Endothelial cell of umbilical vein (primary cell): ENCODE measurements around the gene OR5T2. TPM values are rescaled to one million over a fixed set of nuclear protein-coding genes. Genes with fewer than 3 reads are reported as not detected.

Source experiments
- BruUV-seq: library from RNA; stranded (reverse); fragments of 400-500 nt; replicated peaks from 2 replicates; lab custom pipeline; 2021; lab: Mats Ljungman, UMichigan
- CTCF ChIA-PET: fragments of 300-600, 350-600 bp; sonication (Branson Sonifier 250); formaldehyde crosslinking; loops from one replicate; lab custom pipeline; 2021; ENCODE audit warnings: antibody characterized with exemption, inconsistent platforms; lab: Charles Lee
- POLR2A ChIA-PET: fragments of 300-600, 350-600 bp; sonication (Branson Sonifier 250); formaldehyde crosslinking; loops from one replicate; lab custom pipeline; 2021; ENCODE audit warnings: antibody characterized with exemption, inconsistent platforms; lab: Charles Lee
- DNase-seq: peaks from one replicate; pipeline ENCODE4 v3.0.0-alpha.2; 2011; ENCODE audit warnings: low read depth, low spot score
- FAIRE-seq: peaks from 2 replicates; lab custom pipeline; 2011; peaks lifted over from hg19 to GRCh38; lab: Jason Lieb, UNC
- H2AFZ ChIP-seq: 2 replicates; pipeline ENCODE4 v1.6.0; 2012; ENCODE audit warnings: low read depth, low read length, control low read depth, inconsistent platforms
- H3K27ac ChIP-seq: 2 replicates; pipeline ENCODE4 v1.5.1; 2011; ENCODE audit warnings: low read depth, mild to moderate bottlenecking, control low read depth, low read length, moderate library complexity; ENCODE audit not compliant: insufficient read depth
- H3K27me3 ChIP-seq, 2 experiments: 2 replicates each; pipeline versions ENCODE4 v1.6.0 to v1.6.1; 2011; ENCODE audit warnings: low read length in 2 of 2, mixed read lengths in 1 of 2; ENCODE audit not compliant: control insufficient read depth in 2 of 2, insufficient read depth in 2 of 2
- H3K36me3 ChIP-seq, 2 experiments: 2 replicates in 1 of 2; 3 replicates in 1 of 2; pipeline ENCODE4 v1.5.1; 2011; ENCODE audit warnings: low read length in 2 of 2, mild to moderate bottlenecking in 1 of 2, moderate library complexity in 1 of 2; ENCODE audit not compliant: control insufficient read depth in 2 of 2, insufficient read depth in 2 of 2; ENCODE audit errors: extremely low read depth in 1 of 2
- H3K4me1 ChIP-seq: 3 replicates; pipeline ENCODE4 v1.5.1; 2011; ENCODE audit warnings: mild to moderate bottlenecking, low read length; ENCODE audit not compliant: control insufficient read depth, insufficient read depth; ENCODE audit errors: extremely low read depth
- H3K4me2 ChIP-seq: 2 replicates; pipeline ENCODE4 v1.6.1; 2011; ENCODE audit warnings: low read length, control low read depth, mixed read lengths; ENCODE audit not compliant: insufficient read depth
- H3K4me3 ChIP-seq, 3 experiments: fragments of 200-600 bp in 1 of 3; sonication (generic), shearing (Covaris generic) in 1 of 3; replicated peaks in 1 of 3; 2 replicates each; pipeline ENCODE4 v1.5.1; 2011 to 2016; ENCODE audit warnings: control low read depth in 3 of 3, low read length in 3 of 3, mild to moderate bottlenecking in 2 of 3, inconsistent platforms in 1 of 3, low read depth in 1 of 3, moderate library complexity in 1 of 3; ENCODE audit not compliant: insufficient read depth in 1 of 3
- H3K79me2 ChIP-seq: 2 replicates; pipeline ENCODE4 v1.6.0; 2012; ENCODE audit warnings: low read length, inconsistent platforms; ENCODE audit not compliant: control insufficient read depth, insufficient read depth
- H3K9ac ChIP-seq: replicated peaks from 2 replicates; pipeline ENCODE3; 2011; ENCODE audit warnings: low read length, control low read depth; ENCODE audit not compliant: insufficient read depth; ENCODE audit errors: extremely low read depth
- H3K9me1 ChIP-seq: replicated peaks from 3 replicates; pipeline ENCODE4 v1.6.0; 2011; ENCODE audit warnings: mild to moderate bottlenecking, low read length; ENCODE audit not compliant: control insufficient read depth, insufficient read depth; ENCODE audit errors: extremely low read depth
- H3K9me3 ChIP-seq: replicated peaks from 2 replicates; pipeline ENCODE4 v1.5.1; 2012; ENCODE audit warnings: low read length, inconsistent platforms; ENCODE audit not compliant: control insufficient read depth, insufficient read depth
- H4K20me1 ChIP-seq: replicated peaks from 2 replicates; pipeline ENCODE3; 2011; ENCODE audit warnings: mild to moderate bottlenecking, low read length; ENCODE audit not compliant: control insufficient read depth, insufficient read depth; ENCODE audit errors: extremely low read depth
- CTCF ChIP-seq, 2 donors: IDR thresholded peaks; 1 replicate in 1 of 2; 2 replicates in 1 of 2; pipeline ENCODE4 v1.5.1; 2011; ENCODE audit warnings: low read length in 2 of 2, mild to moderate bottlenecking in 2 of 2, moderate library complexity in 2 of 2, control low read depth in 1 of 2, inconsistent platforms in 1 of 2, low read depth in 1 of 2; ENCODE audit not compliant: insufficient read depth in 1 of 2; ENCODE audit errors: extremely low read depth in 1 of 2
- EZH2 ChIP-seq: IDR thresholded peaks from 2 replicates; pipeline ENCODE4 v1.6.1; 2012; ENCODE audit warnings: borderline replicate concordance, low read depth, mild to moderate bottlenecking, moderate library complexity, low read length, inconsistent platforms; ENCODE audit not compliant: severe bottlenecking
- FOS ChIP-seq: IDR thresholded peaks from 2 replicates; pipeline ENCODE4 v1.6.1; 2011; ENCODE audit warnings: mild to moderate bottlenecking, low read length, moderate library complexity, borderline replicate concordance; ENCODE audit not compliant: insufficient read depth
- GATA2 ChIP-seq: IDR thresholded peaks from 2 replicates; pipeline ENCODE4 v1.7.0; 2011; ENCODE audit warnings: low read depth, mild to moderate bottlenecking, moderate library complexity, mixed read lengths, low read length; ENCODE audit not compliant: insufficient read length, insufficient read depth
- JUN ChIP-seq: IDR thresholded peaks from 2 replicates; pipeline ENCODE4 v1.6.1; 2011; ENCODE audit warnings: borderline replicate concordance, low read depth; ENCODE audit not compliant: insufficient read length, insufficient read depth
- MYC ChIP-seq: IDR thresholded peaks from one replicate; pipeline ENCODE4 v1.6.1; 2011; ENCODE audit warnings: mild to moderate bottlenecking, low read depth, low read length
- POLR2A ChIP-seq: IDR thresholded peaks from 2 replicates; pipeline ENCODE4 v1.6.1; 2012; ENCODE audit warnings: low read depth, mild to moderate bottlenecking, control low read depth, low read length
- POLR2AphosphoS5 ChIP-seq: IDR thresholded peaks from 2 replicates; pipeline ENCODE4 v1.6.1; 2012; ENCODE audit warnings: low read depth, mild to moderate bottlenecking, control low read depth, low read length, moderate library complexity; ENCODE audit not compliant: insufficient read depth
- dilution Hi-C: fragments of 300-500 bp; cut with MboI; formaldehyde crosslinking; loops from one replicate; pipeline ENCODE4 v1.15.0; 2019; ENCODE audit warnings: low sequenced_read_pairs; ENCODE audit not compliant: extremely low pct_ligation_motif_present
- intact Hi-C: fragments of 100-400 bp; cut with micrococcal nuclease; formaldehyde crosslinking; loops from one replicate; pipeline ENCODE4 v1.10.0; 2022
- polyA plus RNA-seq, 4 experiments: library from polyadenylated mRNA; depleted of rRNA in 3 of 4; stranded (reverse) in 3 of 4; unstranded in 1 of 4; fragments of >200 nt; gene quantifications; 2 replicates each; pipeline versions ENCODE4 v1.2.1 to v1.2.3, GENCODE V29; 2011 to 2012; ENCODE audit warnings: missing spikeins in 1 of 4
- total RNA-seq: library from RNA; stranded (reverse); gene quantifications from 2 replicates; pipeline ENCODE4 v1.2.3, GENCODE V29; 2021
- TF ChIP-seq, protein P1 (sequence below): IDR thresholded peaks from 2 replicates; pipeline ENCODE4 v1.6.1; 2011; ENCODE audit not compliant: insufficient read depth, insufficient read length

Gene OR5T2
- total and polyA plus RNA-seq, 2 donors (not counting 3 experiments of a cell fraction or from before 2014, with no cell fraction given), result not detected

DNA sequence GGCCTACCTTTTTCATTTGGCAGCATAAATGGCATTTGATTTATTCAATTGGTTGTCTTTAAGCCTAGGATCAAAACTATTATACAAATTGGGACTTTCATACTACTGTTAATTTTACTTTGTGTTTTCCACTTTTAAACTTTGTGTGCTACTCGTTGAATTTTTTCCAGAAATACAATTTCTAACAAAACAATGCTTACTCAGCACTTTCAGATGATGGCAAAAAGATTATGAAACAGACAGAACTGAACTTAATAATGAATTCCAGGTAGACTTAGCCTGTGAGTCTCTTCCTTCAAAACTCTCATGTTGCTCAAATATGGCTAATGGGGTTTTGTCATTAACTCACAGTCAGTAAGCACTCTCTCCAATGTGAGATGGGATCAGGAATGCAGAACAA, 26.3 kb downstream of the OR5T2 start:
- H3K4me2 ChIP-seq, result no peak overlapping the region
- ChIA-PET POLR2A (no interaction called here), CTCF (no interaction called here)
- H3K4me1 ChIP-seq, result no peaks in the 10 kb centered on the region
- no peak overlapping the region for H3K4me3 ChIP-seq
- H3K36me3 ChIP-seq, result no peaks in the 10 kb centered on the region
- H3K27me3 ChIP-seq, result no peaks in the 10 kb centered on the region
- H3K79me2 ChIP-seq, result no peaks in the 10 kb centered on the region
- intact Hi-C loops, result no loop called here
- no peaks in the 10 kb centered on the region for H3K9me3 ChIP-seq
- no peak overlapping the region for H2AFZ ChIP-seq
- H3K27ac ChIP-seq, result no peak overlapping the region
- BruUV-seq, result no TSS peak
- no peak for TF ChIP-seq GATA2
- no peak for TF ChIP-seq FOS
- TF ChIP-seq JUN, result no peak
- no peak for TF ChIP-seq MYC
- no peak for TF ChIP-seq POLR2A
- TF ChIP-seq, protein P1, sequence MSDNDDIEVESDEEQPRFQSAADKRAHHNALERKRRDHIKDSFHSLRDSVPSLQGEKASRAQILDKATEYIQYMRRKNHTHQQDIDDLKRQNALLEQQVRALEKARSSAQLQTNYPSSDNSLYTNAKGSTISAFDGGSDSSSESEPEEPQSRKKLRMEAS, result no peak
- TF ChIP-seq EZH2, result no peak
- TF ChIP-seq CTCF (IDR thresholded peaks at IDR 0.05; ENCODE audit: extremely low read depth in 1 of 2, insufficient read depth in 1 of 2, low read depth in 1 of 2, low read length in 2 of 2), result no peak
- TF ChIP-seq POLR2AphosphoS5, result no peak
- DNase-seq, result no peak
- H3K9me1 ChIP-seq, result no peaks in the 10 kb centered on the region
- dilution Hi-C loops, result no loop called here
- H3K9ac ChIP-seq, result no peak overlapping the region
- no peaks in the 10 kb centered on the region for H4K20me1 ChIP-seq
- FAIRE-seq, result no peak
